ENCODE data around the gene SFXN2. TPM values are rescaled to one million over a fixed set of nuclear protein-coding genes. Genes with fewer than 3 reads are reported as not detected.

Gene SFXN2
- total and polyA plus RNA-seq, 2 donors (not counting 1 experiment from before 2014, with no cell fraction given): 3.1 to 6.5 TPM

- H2AFZ ChIP-seq (ENCODE audit: low read length): no peak overlapping the region
- TF ChIP-seq EZH2 (IDR thresholded peaks at IDR 0.05; ENCODE audit: low read length, missing control alignments): no peak
- no peak for TF ChIP-seq CTCF (conservative IDR thresholded peaks at IDR 0.05 in 1 of 2, IDR thresholded peaks at IDR 0.05 in 1 of 2; ENCODE audit: low read depth in 1 of 2, low read length in 2 of 2)
- peak in 1 of 2 donors; percentile 70 for DNase-seq (ENCODE audit: low read depth in 2 of 2)
Observed at GRCh38 chr10:102702742-102703141, 11.7 kb upstream of the SFXN2 start.

GRCh38 chr10:102704915-102705314 is 9.5 kb upstream of the SFXN2 start:
- no peak overlapping the region for H2AFZ ChIP-seq (ENCODE audit: low read length)
- peak overlapping the region; percentile 44 for H3K4me2 ChIP-seq (ENCODE audit: extremely low read depth, insufficient read depth, low read length)
- no peak for TF ChIP-seq EZH2 (IDR thresholded peaks at IDR 0.05; ENCODE audit: low read length, missing control alignments)
- no peaks in the 10 kb centered on the region for H4K20me1 ChIP-seq (ENCODE audit: control insufficient read depth, extremely low read depth, insufficient read depth, low read length)
- no peaks in the 10 kb centered on the region for H3K27me3 ChIP-seq (ENCODE audit: control insufficient read depth, insufficient read depth, low read length)
- no peak overlapping the region for H3K4me3 ChIP-seq (replicated peaks in 1 of 4; ENCODE audit: control extremely low read depth in 1 of 4, insufficient read depth in 1 of 4, low read depth in 3 of 4, low read length in 4 of 4)
- peaks cover 8% of the 10 kb centered on the region for H3K4me1 ChIP-seq (ENCODE audit: control insufficient read depth, extremely low read depth, insufficient read depth, low read length)
- DNase-seq (ENCODE audit: low read depth in 2 of 2): peak; percentile 36 to 89
- no peak overlapping the region for H3K9ac ChIP-seq (ENCODE audit: insufficient read depth, low read length)
- no peaks in the 10 kb centered on the region for H3K36me3 ChIP-seq (ENCODE audit: control insufficient read depth, insufficient read depth, low read length)
- H3K27ac ChIP-seq (ENCODE audit: insufficient read depth, low read length): peak overlapping the region; percentile 50
- H3K9me3 ChIP-seq (ENCODE audit: control insufficient read depth, insufficient read depth, low read depth, low read length): no peaks in the 10 kb centered on the region
- peaks cover 17% of the 10 kb centered on the region for H3K79me2 ChIP-seq (ENCODE audit: control insufficient read depth, insufficient read depth, low read length)

More at GRCh38 chr10:102702742-102703141, 11.7 kb upstream of the SFXN2 start:
- Histone ChIP-seq H3K4me3 (replicated peaks in 1 of 4; ENCODE audit: control extremely low read depth in 1 of 4, insufficient read depth in 1 of 4, low read depth in 3 of 4, low read length in 4 of 4) (no peak overlapping the region), H3K4me2 (ENCODE audit: extremely low read depth, insufficient read depth, low read length) (no peak overlapping the region), H3K79me2 (ENCODE audit: control insufficient read depth, insufficient read depth, low read length) (peaks cover 9% of the 10 kb centered on the region), H4K20me1 (ENCODE audit: control insufficient read depth, extremely low read depth, insufficient read depth, low read length) (no peaks in the 10 kb centered on the region), H3K4me1 (ENCODE audit: control insufficient read depth, extremely low read depth, insufficient read depth, low read length) (peaks cover 8% of the 10 kb centered on the region), H3K9ac (ENCODE audit: insufficient read depth, low read length) (no peak overlapping the region), H3K27ac (ENCODE audit: insufficient read depth, low read length) (no peak overlapping the region), H3K27me3 (ENCODE audit: control insufficient read depth, insufficient read depth, low read length) (no peaks in the 10 kb centered on the region), H3K9me3 (ENCODE audit: control insufficient read depth, insufficient read depth, low read depth, low read length) (no peaks in the 10 kb centered on the region), H3K36me3 (ENCODE audit: control insufficient read depth, insufficient read depth, low read length) (peaks cover 1% of the 10 kb centered on the region)

GRCh38 chr10:102705531-102705930 is 8.9 kb upstream of the SFXN2 start:
- Histone ChIP-seq H3K36me3 (ENCODE audit: control insufficient read depth, insufficient read depth, low read length) (no peaks in the 10 kb centered on the region), H3K79me2 (ENCODE audit: control insufficient read depth, insufficient read depth, low read length) (peaks cover 21% of the 10 kb centered on the region), H3K4me3 (replicated peaks in 1 of 4; ENCODE audit: control extremely low read depth in 1 of 4, insufficient read depth in 1 of 4, low read depth in 3 of 4, low read length in 4 of 4) (no peak overlapping the region), H3K27ac (ENCODE audit: insufficient read depth, low read length) (peak overlapping the region; percentile 50), H2AFZ (ENCODE audit: low read length) (no peak overlapping the region), H3K4me2 (ENCODE audit: extremely low read depth, insufficient read depth, low read length) (peak overlapping the region; percentile 44), H3K9ac (ENCODE audit: insufficient read depth, low read length) (no peak overlapping the region), H4K20me1 (ENCODE audit: control insufficient read depth, extremely low read depth, insufficient read depth, low read length) (no peaks in the 10 kb centered on the region), H3K4me1 (ENCODE audit: control insufficient read depth, extremely low read depth, insufficient read depth, low read length) (peaks cover 14% of the 10 kb centered on the region), H3K9me3 (ENCODE audit: control insufficient read depth, insufficient read depth, low read depth, low read length) (no peaks in the 10 kb centered on the region), H3K27me3 (ENCODE audit: control insufficient read depth, insufficient read depth, low read length) (no peaks in the 10 kb centered on the region)
- DNase-seq (ENCODE audit: low read depth in 2 of 2): no peak
- no peak for TF ChIP-seq CTCF (conservative IDR thresholded peaks at IDR 0.05 in 1 of 2, IDR thresholded peaks at IDR 0.05 in 1 of 2; ENCODE audit: low read depth in 1 of 2, low read length in 2 of 2)

All from fibroblast of lung (primary cell).